ENCODE data around the gene TMEM44.

The TMEM44 gene

GRCh38 chr3:194617827-194618226, 15.4 kb downstream of the TMEM44 start:
- H3K79me2 ChIP-seq (ENCODE audit: insufficient read depth, low read depth) = no peaks in the 10 kb centered on the region
- H3K27ac ChIP-seq = no peak overlapping the region
- no peaks in the 10 kb centered on the region for H3K36me3 ChIP-seq (ENCODE audit: insufficient read depth)
- H3K4me3 ChIP-seq (IDR thresholded peaks at IDR 0.05; ENCODE audit: insufficient read depth, low read depth, low read length) = no peak overlapping the region
- H4K20me1 ChIP-seq (ENCODE audit: insufficient read depth) = no peaks in the 10 kb centered on the region
- H3K27me3 ChIP-seq (ENCODE audit: insufficient read depth, low read depth) = no peaks in the 10 kb centered on the region
- H3K4me1 ChIP-seq (ENCODE audit: low read depth, poor library complexity, severe bottlenecking) = no peaks in the 10 kb centered on the region
- no peak overlapping the region for H2AFZ ChIP-seq (ENCODE audit: low read depth)
- no peak overlapping the region for H3K9ac ChIP-seq
- H3K4me2 ChIP-seq = no peak overlapping the region
- TF ChIP-seq CTCF (conservative IDR thresholded peaks at IDR 0.05; ENCODE audit: low read depth, low read length) = no peak

- no peaks in the 10 kb centered on the region for H3K4me1 ChIP-seq (ENCODE audit: low read depth, poor library complexity, severe bottlenecking)
- H3K4me2 ChIP-seq = no peak overlapping the region
- no peaks in the 10 kb centered on the region for H3K79me2 ChIP-seq (ENCODE audit: insufficient read depth, low read depth)
- H3K36me3 ChIP-seq (ENCODE audit: insufficient read depth) = no peaks in the 10 kb centered on the region
- no peaks in the 10 kb centered on the region for H4K20me1 ChIP-seq (ENCODE audit: insufficient read depth)
- no peak overlapping the region for H3K9ac ChIP-seq
- no peaks in the 10 kb centered on the region for H3K27me3 ChIP-seq (ENCODE audit: insufficient read depth, low read depth)
- H2AFZ ChIP-seq (ENCODE audit: low read depth) = no peak overlapping the region
- H3K4me3 ChIP-seq (IDR thresholded peaks at IDR 0.05; ENCODE audit: insufficient read depth, low read depth, low read length) = no peak overlapping the region
- no peak overlapping the region for H3K27ac ChIP-seq
- no peak for TF ChIP-seq CTCF (conservative IDR thresholded peaks at IDR 0.05; ENCODE audit: low read depth, low read length)
Measured at GRCh38 chr3:194617143-194617671, 16.0 kb downstream of the TMEM44 start.

- Histone ChIP-seq H3K79me2 (ENCODE audit: insufficient read depth, low read depth) (no peaks in the 10 kb centered on the region), H3K36me3 (ENCODE audit: insufficient read depth) (no peaks in the 10 kb centered on the region), H3K4me3 (IDR thresholded peaks at IDR 0.05; ENCODE audit: insufficient read depth, low read depth, low read length) (no peak overlapping the region), H3K27ac (no peak overlapping the region), H3K9ac (no peak overlapping the region), H2AFZ (ENCODE audit: low read depth) (no peak overlapping the region), H3K4me1 (ENCODE audit: low read depth, poor library complexity, severe bottlenecking) (no peaks in the 10 kb centered on the region), H4K20me1 (ENCODE audit: insufficient read depth) (no peaks in the 10 kb centered on the region), H3K27me3 (ENCODE audit: insufficient read depth, low read depth) (no peaks in the 10 kb centered on the region), H3K4me2 (no peak overlapping the region)
- no peak for TF ChIP-seq CTCF (conservative IDR thresholded peaks at IDR 0.05; ENCODE audit: low read depth, low read length)
Measured at GRCh38 chr3:194615226-194615625, 18.0 kb downstream of the TMEM44 start.

GRCh38 chr3:194612221-194612620, 21.0 kb downstream of the TMEM44 start:
- H3K27me3 ChIP-seq (ENCODE audit: insufficient read depth, low read depth) = no peaks in the 10 kb centered on the region

More at GRCh38 chr3:194612221-194612620, 21.0 kb downstream of the TMEM44 start:
- Histone ChIP-seq H3K4me2 (no peak overlapping the region), H3K36me3 (ENCODE audit: insufficient read depth) (no peaks in the 10 kb centered on the region), H2AFZ (ENCODE audit: low read depth) (no peak overlapping the region), H3K4me1 (ENCODE audit: low read depth, poor library complexity, severe bottlenecking) (no peaks in the 10 kb centered on the region), H3K4me3 (IDR thresholded peaks at IDR 0.05; ENCODE audit: insufficient read depth, low read depth, low read length) (no peak overlapping the region), H3K79me2 (ENCODE audit: insufficient read depth, low read depth) (no peaks in the 10 kb centered on the region), H3K27ac (no peak overlapping the region), H4K20me1 (ENCODE audit: insufficient read depth) (no peaks in the 10 kb centered on the region), H3K9ac (no peak overlapping the region)
- no peak for TF ChIP-seq CTCF (conservative IDR thresholded peaks at IDR 0.05; ENCODE audit: low read depth, low read length)

All from KMS-11 (cell line).